Measurements from ENCODE around the gene C3orf62.

DNA sequence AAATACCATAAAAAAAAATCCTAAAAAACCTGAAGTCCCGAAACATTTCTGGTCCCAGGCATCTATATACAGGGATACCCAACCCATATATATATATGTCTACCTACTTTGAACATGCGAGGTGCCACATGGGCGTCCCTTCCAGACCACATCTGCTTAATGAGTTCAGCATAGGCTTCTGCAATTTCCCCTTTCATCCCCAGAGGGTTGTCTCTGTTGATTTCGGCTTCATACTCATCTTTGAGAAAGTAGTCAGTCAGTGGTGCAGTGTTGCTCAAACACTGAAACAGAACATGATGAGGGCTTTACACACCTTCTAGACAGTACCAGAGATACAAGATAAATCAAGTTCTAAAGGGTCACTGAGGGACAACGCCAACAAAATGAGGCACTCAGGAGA, 28.6 kb upstream of the C3orf62 start:
- no peak for TF ChIP-seq CTCF (IDR thresholded peaks at IDR 0.05; ENCODE audit: low read depth, low read length, poor library complexity, severe bottlenecking)
- no peak for TF ChIP-seq EZH2phosphoT487 (IDR thresholded peaks at IDR 0.05; ENCODE audit: borderline replicate concordance, low read length)

All from DOHH2 (cell line).